Lung (tissue), 12 donors: ENCODE data around the gene NANS. TPM values are rescaled to one million over a fixed set of nuclear protein-coding genes. Genes with fewer than 3 reads are reported as not detected.

ENCODE experiments used
- ATAC-seq: fragments of 200-7000 bp; cut with Tn5 transposase; one replicate; pipeline ENCODE4 v1.9.1; 2020; ENCODE audit warnings: moderate number of reproducible peaks; ENCODE audit not compliant: insufficient read depth, low FRiP score
- DNase-seq, 3 donors: peaks; one replicate each; pipeline ENCODE4 v3.0.0-alpha.2; 2013 to 2017
- H3K27ac ChIP-seq, 2 donors: one replicate each; pipeline ENCODE4 v1.5.1; 2013; ENCODE audit warnings: mild to moderate bottlenecking in 2 of 2, moderate library complexity in 2 of 2, control low read depth in 1 of 2, inconsistent platforms in 1 of 2, low read depth in 1 of 2, low read length in 1 of 2
- H3K27me3 ChIP-seq, 3 donors: one replicate each; pipeline ENCODE4 v1.5.1; 2013; ENCODE audit warnings: low read length in 2 of 3; ENCODE audit not compliant: control insufficient read depth in 3 of 3, insufficient read depth in 3 of 3
- H3K36me3 ChIP-seq, 4 donors: one replicate each; pipeline ENCODE4 v1.5.1; 2013; ENCODE audit warnings: low read length in 4 of 4, mild to moderate bottlenecking in 1 of 4, moderate library complexity in 1 of 4; ENCODE audit not compliant: control insufficient read depth in 4 of 4, insufficient read depth in 4 of 4
- H3K4me1 ChIP-seq, 5 donors: one replicate each; pipeline ENCODE4 v1.5.1; 2013; ENCODE audit warnings: low read length in 5 of 5, mild to moderate bottlenecking in 2 of 5, moderate library complexity in 1 of 5; ENCODE audit not compliant: control insufficient read depth in 5 of 5, insufficient read depth in 5 of 5
- H3K4me3 ChIP-seq: one replicate; pipeline ENCODE4 v1.5.1; 2013; ENCODE audit warnings: mild to moderate bottlenecking, control low read depth, moderate library complexity
- H3K9ac ChIP-seq, 2 donors: one replicate each; pipeline ENCODE4 v1.5.1; 2013; ENCODE audit warnings: low read length in 2 of 2, control low read depth in 1 of 2; ENCODE audit not compliant: insufficient read depth in 1 of 2
- H3K9me3 ChIP-seq, 4 donors: one replicate each; pipeline ENCODE4 v1.5.1; 2013; ENCODE audit warnings: low read length in 3 of 4, mild to moderate bottlenecking in 1 of 4, moderate library complexity in 1 of 4; ENCODE audit not compliant: control insufficient read depth in 4 of 4, insufficient read depth in 3 of 4
- WGBS, 2 donors: extraction: QIAGEN DNeasy Blood & Tissue Kit; methylation state at CpG; one replicate each; pipeline ENCODE4 v1.1.7; 2013; 5-methylcytosine and 5-hydroxymethylcytosine counted together
- polyA plus RNA-seq, 2 donors: library from polyadenylated mRNA; stranded (reverse); fragments of 200-250 nt; gene quantifications; one replicate each; pipeline ENCODE4 v1.2.1, GENCODE V29; 2013
- total RNA-seq, 2 donors: library from RNA; depleted of rRNA in 1 of 2; stranded (reverse); fragments of >200 nt in 1 of 2; gene quantifications; one replicate each; pipeline ENCODE4 v1.2.1, GENCODE V29; 2014 to 2021
- TF ChIP-seq, protein P1 (sequence below): IDR thresholded peaks from 2 replicates; pipeline ENCODE4 v1.5.1; 2012; ENCODE audit warnings: mild to moderate bottlenecking; ENCODE audit errors: control extremely low read depth, extremely low read depth
- donor health status: control.
- donor health status: control.
- donor health status: Bipolar disorder and iron deficiency.
- donor health status: healthy.
- donor health status: DM: yes; HTN: yes; CAD: no.

The NANS gene
- total and polyA plus RNA-seq, 4 donors: 50.6 to 109 (median 74.4) TPM

DNA sequence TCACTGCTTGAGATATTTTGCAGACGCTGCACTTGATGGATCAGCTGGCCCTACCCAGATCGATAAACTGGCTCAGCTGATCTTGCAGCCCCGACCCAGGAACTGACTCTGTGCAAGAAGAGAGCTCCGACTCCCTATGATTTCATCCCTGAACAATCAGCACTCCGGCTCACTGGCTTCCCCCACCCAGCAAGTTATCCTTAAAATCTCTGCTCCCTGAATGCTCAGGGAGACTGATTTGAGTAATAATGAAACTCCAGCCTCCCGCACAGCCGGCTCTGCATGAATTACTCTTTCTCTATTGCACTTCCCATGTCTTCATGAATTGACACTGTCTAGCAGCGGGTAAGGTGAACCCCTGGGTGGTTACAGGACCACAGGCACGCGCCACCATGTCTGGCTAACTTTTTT, 16.9 kb upstream of the NANS start:
- Histone ChIP-seq H3K4me3 (no peak overlapping the region), H3K4me1 (peaks cover 0 to 4% (median 3%) of the 10 kb centered on the region in 5 donors), H3K9ac (no peak overlapping the region), H3K27ac (no peak overlapping the region), H3K27me3 (peaks cover 0 to 3% (median 0%) of the 10 kb centered on the region in 3 donors), H3K36me3 (no peaks in the 10 kb centered on the region), H3K9me3 (no peaks in the 10 kb centered on the region)
- TF ChIP-seq, protein P1, sequence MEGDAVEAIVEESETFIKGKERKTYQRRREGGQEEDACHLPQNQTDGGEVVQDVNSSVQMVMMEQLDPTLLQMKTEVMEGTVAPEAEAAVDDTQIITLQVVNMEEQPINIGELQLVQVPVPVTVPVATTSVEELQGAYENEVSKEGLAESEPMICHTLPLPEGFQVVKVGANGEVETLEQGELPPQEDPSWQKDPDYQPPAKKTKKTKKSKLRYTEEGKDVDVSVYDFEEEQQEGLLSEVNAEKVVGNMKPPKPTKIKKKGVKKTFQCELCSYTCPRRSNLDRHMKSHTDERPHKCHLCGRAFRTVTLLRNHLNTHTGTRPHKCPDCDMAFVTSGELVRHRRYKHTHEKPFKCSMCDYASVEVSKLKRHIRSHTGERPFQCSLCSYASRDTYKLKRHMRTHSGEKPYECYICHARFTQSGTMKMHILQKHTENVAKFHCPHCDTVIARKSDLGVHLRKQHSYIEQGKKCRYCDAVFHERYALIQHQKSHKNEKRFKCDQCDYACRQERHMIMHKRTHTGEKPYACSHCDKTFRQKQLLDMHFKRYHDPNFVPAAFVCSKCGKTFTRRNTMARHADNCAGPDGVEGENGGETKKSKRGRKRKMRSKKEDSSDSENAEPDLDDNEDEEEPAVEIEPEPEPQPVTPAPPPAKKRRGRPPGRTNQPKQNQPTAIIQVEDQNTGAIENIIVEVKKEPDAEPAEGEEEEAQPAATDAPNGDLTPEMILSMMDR: no peak
- WGBS, 2 donors: 75 to 88% methylated on average over 10 of the region's 10 CpGs
- ATAC-seq (no peak), DNase-seq (no peak)

- ATAC-seq: no peak
- Histone ChIP-seq H3K9ac (no peak overlapping the region), H3K27me3 (peaks cover 0 to 3% (median 0%) of the 10 kb centered on the region in 3 donors), H3K27ac (no peak overlapping the region), H3K36me3 (no peaks in the 10 kb centered on the region), H3K4me1 (peaks cover 0 to 6% (median 4%) of the 10 kb centered on the region in 5 donors), H3K9me3 (no peaks in the 10 kb centered on the region), H3K4me3 (no peak overlapping the region)
- no peak for DNase-seq
- WGBS, 2 donors: 94 to 96% methylated on average over 6 of the region's 6 CpGs
- TF ChIP-seq, protein P1: no peak
Observed at GRCh38 chr9:98040212-98040611, 16.3 kb upstream of the NANS start.

DNA sequence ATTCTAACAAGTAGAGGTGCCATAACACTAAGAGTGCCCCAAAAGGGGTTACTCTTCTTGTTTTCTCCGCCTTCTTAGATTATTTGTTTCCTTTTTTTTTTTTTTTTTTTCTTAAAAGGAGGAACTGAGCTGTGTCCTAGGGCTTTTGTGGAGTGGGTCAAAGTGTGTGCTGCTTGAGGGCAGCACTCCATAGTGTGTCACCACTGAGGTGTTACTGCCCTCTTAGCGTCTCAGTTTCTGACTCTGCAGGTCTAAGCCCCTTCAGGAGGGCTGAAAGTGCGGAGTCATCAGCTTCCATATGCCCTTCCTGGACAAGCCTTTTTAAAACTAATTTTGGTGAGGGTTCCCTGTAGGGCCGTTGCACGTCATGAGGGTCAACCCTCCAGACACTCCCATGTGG, 12.6 kb upstream of the NANS start:
- Histone ChIP-seq H3K4me1 (peaks cover 0 to 4% (median 0%) of the 10 kb centered on the region in 5 donors), H3K9me3 (no peaks in the 10 kb centered on the region), H3K27ac (no peak overlapping the region), H3K9ac (no peak overlapping the region), H3K4me3 (no peak overlapping the region), H3K27me3 (peaks cover 0 to 3% (median 0%) of the 10 kb centered on the region in 3 donors), H3K36me3 (no peaks in the 10 kb centered on the region)
- TF ChIP-seq, protein P1: no peak
- DNase-seq: no peak
- WGBS, 2 donors: 65 to 81% methylated on average over 5 of the region's 5 CpGs
- no peak for ATAC-seq
